Lung (tissue), 12 donors: ENCODE data around the gene MRO. TPM values are rescaled to one million over a fixed set of nuclear protein-coding genes. Genes with fewer than 3 reads are reported as not detected.

Source experiments
- ATAC-seq: fragments of 200-7000 bp; cut with Tn5 transposase; one replicate; pipeline ENCODE4 v1.9.1; 2020; ENCODE audit warnings: moderate number of reproducible peaks; ENCODE audit not compliant: insufficient read depth, low FRiP score
- DNase-seq, 3 donors: peaks; one replicate each; pipeline ENCODE4 v3.0.0-alpha.2; 2013 to 2017
- H3K27ac ChIP-seq, 2 donors: one replicate each; pipeline ENCODE4 v1.5.1; 2013; ENCODE audit warnings: mild to moderate bottlenecking in 2 of 2, moderate library complexity in 2 of 2, control low read depth in 1 of 2, inconsistent platforms in 1 of 2, low read depth in 1 of 2, low read length in 1 of 2
- H3K27me3 ChIP-seq, 3 donors: one replicate each; pipeline ENCODE4 v1.5.1; 2013; ENCODE audit warnings: low read length in 2 of 3; ENCODE audit not compliant: control insufficient read depth in 3 of 3, insufficient read depth in 3 of 3
- H3K36me3 ChIP-seq, 4 donors: one replicate each; pipeline ENCODE4 v1.5.1; 2013; ENCODE audit warnings: low read length in 4 of 4, mild to moderate bottlenecking in 1 of 4, moderate library complexity in 1 of 4; ENCODE audit not compliant: control insufficient read depth in 4 of 4, insufficient read depth in 4 of 4
- H3K4me1 ChIP-seq, 5 donors: one replicate each; pipeline ENCODE4 v1.5.1; 2013; ENCODE audit warnings: low read length in 5 of 5, mild to moderate bottlenecking in 2 of 5, moderate library complexity in 1 of 5; ENCODE audit not compliant: control insufficient read depth in 5 of 5, insufficient read depth in 5 of 5
- H3K4me3 ChIP-seq: one replicate; pipeline ENCODE4 v1.5.1; 2013; ENCODE audit warnings: mild to moderate bottlenecking, control low read depth, moderate library complexity
- H3K9ac ChIP-seq, 2 donors: one replicate each; pipeline ENCODE4 v1.5.1; 2013; ENCODE audit warnings: low read length in 2 of 2, control low read depth in 1 of 2; ENCODE audit not compliant: insufficient read depth in 1 of 2
- H3K9me3 ChIP-seq, 4 donors: one replicate each; pipeline ENCODE4 v1.5.1; 2013; ENCODE audit warnings: low read length in 3 of 4, mild to moderate bottlenecking in 1 of 4, moderate library complexity in 1 of 4; ENCODE audit not compliant: control insufficient read depth in 4 of 4, insufficient read depth in 3 of 4
- CTCF ChIP-seq: IDR thresholded peaks from 2 replicates; pipeline ENCODE4 v1.5.1; 2012; ENCODE audit warnings: mild to moderate bottlenecking; ENCODE audit errors: control extremely low read depth, extremely low read depth
- WGBS, 2 donors: extraction: QIAGEN DNeasy Blood & Tissue Kit; methylation state at CpG; one replicate each; pipeline ENCODE4 v1.1.7; 2013; 5-methylcytosine and 5-hydroxymethylcytosine counted together
- polyA plus RNA-seq, 2 donors: library from polyadenylated mRNA; stranded (reverse); fragments of 200-250 nt; gene quantifications; one replicate each; pipeline ENCODE4 v1.2.1, GENCODE V29; 2013
- total RNA-seq, 2 donors: library from RNA; depleted of rRNA in 1 of 2; stranded (reverse); fragments of >200 nt in 1 of 2; gene quantifications; one replicate each; pipeline ENCODE4 v1.2.1, GENCODE V29; 2014 to 2021
- donor health status: control.
- donor health status: control.
- donor health status: Bipolar disorder and iron deficiency.
- donor health status: healthy.
- donor health status: DM: yes; HTN: yes; CAD: no.

The MRO gene
- total and polyA plus RNA-seq, 4 donors = 0.05 to 0.71 (median 0.22) TPM

GRCh38 chr18:50853863-50854271 lies 34.1 kb upstream of the MRO start:
- no peak for ATAC-seq
- H3K9me3 ChIP-seq = no peaks in the 10 kb centered on the region

GRCh38 chr18:50850307-50851065 lies 30.7 kb upstream of the MRO start:
- H3K27ac ChIP-seq = no peak overlapping the region
- no peak overlapping the region for H3K9ac ChIP-seq
- no peaks in the 10 kb centered on the region for H3K36me3 ChIP-seq
- no peak for TF ChIP-seq CTCF
- H3K4me3 ChIP-seq = no peak overlapping the region
- H3K9me3 ChIP-seq = no peaks in the 10 kb centered on the region
- ATAC-seq (no peak), DNase-seq (no peak)
- no peaks in the 10 kb centered on the region for H3K27me3 ChIP-seq
- 95 to 97% methylated on average over 5 of the region's 5 CpGs for WGBS, 2 donors
- H3K4me1 ChIP-seq = peaks cover 0 to 4% (median 0%) of the 10 kb centered on the region in 5 donors

More at GRCh38 chr18:50853863-50854271, 34.1 kb upstream of the MRO start:
- no peaks in the 10 kb centered on the region for H3K36me3 ChIP-seq
- DNase-seq = no peak
- no peak overlapping the region for H3K4me3 ChIP-seq
- 77 to 81% methylated on average over 6 of the region's 6 CpGs for WGBS, 2 donors
- H3K4me1 ChIP-seq = no peaks in the 10 kb centered on the region
- no peak overlapping the region for H3K9ac ChIP-seq
- no peak overlapping the region for H3K27ac ChIP-seq
- H3K27me3 ChIP-seq = no peaks in the 10 kb centered on the region
- no peak for TF ChIP-seq CTCF

DNA sequence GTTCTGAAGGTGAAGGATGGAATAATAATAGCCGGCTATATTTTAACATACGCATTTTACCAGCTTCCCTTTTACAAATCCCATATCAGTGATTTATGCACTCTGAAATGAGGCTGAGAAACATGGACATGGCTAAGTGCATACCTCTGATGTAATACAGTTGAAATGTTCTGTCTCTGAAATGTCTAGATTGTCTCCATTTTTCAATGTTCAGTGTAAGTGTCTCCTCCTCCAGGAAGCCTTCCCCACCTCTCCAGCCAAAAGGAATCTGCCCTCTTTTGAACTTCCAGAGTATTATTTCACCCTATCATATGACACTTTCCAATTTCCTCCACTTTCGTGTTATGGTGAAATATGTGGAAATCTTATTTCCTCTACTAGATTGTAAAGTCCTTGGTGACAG lies 29.6 kb upstream of the MRO start:
- H3K9me3 ChIP-seq = no peaks in the 10 kb centered on the region
- ATAC-seq (no peak), DNase-seq (no peak)
- peaks cover 0 to 4% (median 0%) of the 10 kb centered on the region in 5 donors for H3K4me1 ChIP-seq
- no peak overlapping the region for H3K27ac ChIP-seq
- TF ChIP-seq CTCF = no peak
- 63 to 71% methylated on average over 3 of the region's 3 CpGs for WGBS, 2 donors
- H3K27me3 ChIP-seq = no peaks in the 10 kb centered on the region
- no peak overlapping the region for H3K9ac ChIP-seq
- H3K4me3 ChIP-seq = no peak overlapping the region
- no peaks in the 10 kb centered on the region for H3K36me3 ChIP-seq

DNA sequence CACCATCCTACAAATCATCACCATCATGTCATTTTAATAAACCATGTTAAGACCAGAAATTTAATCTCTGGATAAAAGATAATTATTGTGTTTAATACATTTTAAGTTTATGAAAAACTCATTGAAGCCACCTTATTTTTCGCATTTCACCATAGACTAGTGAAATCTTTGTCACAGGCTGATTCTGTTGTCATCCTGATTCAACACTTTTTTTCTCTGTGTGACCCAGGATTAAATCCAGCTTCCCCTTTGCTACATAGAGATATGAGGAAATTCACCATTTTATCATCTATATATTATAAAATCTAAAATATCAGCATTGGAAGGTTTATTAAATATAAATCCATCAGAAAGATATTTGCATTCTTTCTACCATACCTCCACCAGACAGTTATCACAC lies 29.2 kb upstream of the MRO start:
- Histone ChIP-seq H3K4me3 (no peak overlapping the region), H3K27ac (no peak overlapping the region), H3K4me1 (peaks cover 0 to 4% (median 0%) of the 10 kb centered on the region in 5 donors), H3K9ac (no peak overlapping the region), H3K27me3 (no peaks in the 10 kb centered on the region), H3K9me3 (no peaks in the 10 kb centered on the region), H3K36me3 (no peaks in the 10 kb centered on the region)
- no peak for TF ChIP-seq CTCF
- ATAC-seq (no peak), DNase-seq (no peak)
- 79 to 91% methylated on average over 1 of the region's 1 CpG for WGBS, 2 donors
